Stimulated activated effector memory CD8-positive, alpha-beta T cell treated with anti-CD3 and anti-CD28 coated beads, Interleukin-12 subunit alpha, Interleukin-12 subunit beta, amount 100 ng/mL, for 72 hours (primary cell): Measurements from ENCODE around the gene STRN3.
"Not testable (repeated sequence)": the region's sequence is repeated elsewhere in the genome, so short reads cannot be mapped to it uniquely, and the experiment has no call there.

ENCODE experiments used
- ATAC-seq: fragments of 150-1000 bp; cut with Tn5 transposase; 2 replicates; pipeline ENCODE4 v1.10.0; 2021
- DNase-seq, 2 donors: peaks; one replicate each; pipeline ENCODE4 v3.0.0; 2021 to 2022; ENCODE audit warnings: low spot score in 2 of 2
- H3K27ac Mint-ChIP-seq: one replicate; pipeline ENCODE4 v1.8.0; 2022; ENCODE audit warnings: mild to moderate bottlenecking, mixed read lengths
- H3K36me3 Mint-ChIP-seq: one replicate; pipeline ENCODE4 v1.8.0; 2022; ENCODE audit warnings: mild to moderate bottlenecking, mixed read lengths
- H3K4me1 Mint-ChIP-seq: one replicate; pipeline ENCODE4 v1.8.0; 2022; ENCODE audit warnings: mixed read lengths
- H3K4me3 Mint-ChIP-seq: one replicate; pipeline ENCODE4 v1.8.0; 2022; ENCODE audit warnings: mild to moderate bottlenecking, mixed read lengths
- H3K9me3 Mint-ChIP-seq: one replicate; pipeline ENCODE4 v1.8.0; 2022; ENCODE audit warnings: mixed read lengths

STRN3 gene, protein sequence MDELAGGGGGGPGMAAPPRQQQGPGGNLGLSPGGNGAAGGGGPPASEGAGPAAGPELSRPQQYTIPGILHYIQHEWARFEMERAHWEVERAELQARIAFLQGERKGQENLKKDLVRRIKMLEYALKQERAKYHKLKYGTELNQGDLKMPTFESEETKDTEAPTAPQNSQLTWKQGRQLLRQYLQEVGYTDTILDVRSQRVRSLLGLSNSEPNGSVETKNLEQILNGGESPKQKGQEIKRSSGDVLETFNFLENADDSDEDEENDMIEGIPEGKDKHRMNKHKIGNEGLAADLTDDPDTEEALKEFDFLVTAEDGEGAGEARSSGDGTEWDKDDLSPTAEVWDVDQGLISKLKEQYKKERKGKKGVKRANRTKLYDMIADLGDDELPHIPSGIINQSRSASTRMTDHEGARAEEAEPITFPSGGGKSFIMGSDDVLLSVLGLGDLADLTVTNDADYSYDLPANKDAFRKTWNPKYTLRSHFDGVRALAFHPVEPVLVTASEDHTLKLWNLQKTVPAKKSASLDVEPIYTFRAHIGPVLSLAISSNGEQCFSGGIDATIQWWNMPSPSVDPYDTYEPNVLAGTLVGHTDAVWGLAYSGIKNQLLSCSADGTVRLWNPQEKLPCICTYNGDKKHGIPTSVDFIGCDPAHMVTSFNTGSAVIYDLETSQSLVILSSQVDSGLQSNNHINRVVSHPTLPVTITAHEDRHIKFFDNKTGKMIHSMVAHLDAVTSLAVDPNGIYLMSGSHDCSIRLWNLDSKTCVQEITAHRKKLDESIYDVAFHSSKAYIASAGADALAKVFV

DNA sequence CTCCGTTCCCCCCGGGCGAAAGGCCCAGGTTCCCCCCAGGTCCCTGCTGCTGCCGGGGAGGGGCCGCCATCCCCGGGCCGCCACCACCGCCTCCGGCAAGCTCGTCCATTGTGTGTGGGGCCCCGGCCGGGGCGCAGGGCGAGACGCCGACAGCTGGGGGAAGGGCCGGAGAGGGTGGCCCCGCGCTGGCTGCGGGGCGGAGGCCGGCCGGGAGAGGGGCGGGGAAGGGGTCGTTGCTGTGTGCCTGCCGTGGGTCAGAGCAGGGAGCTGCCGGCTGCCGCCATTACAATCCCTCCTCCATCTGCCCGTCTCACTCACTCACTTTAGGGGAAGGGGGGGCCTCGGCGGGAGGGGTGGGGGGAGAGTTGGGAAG is at the start of gene STRN3:
TSS of gene STRN3 (minus strand) at position 303 of the 373 bp plus-strand sequence. CDS start at position 109, 194 bp downstream.
- ATAC-seq (no peak), DNase-seq (no peak)
- Mint-ChIP-seq H3K27ac (peak within 1 kb of the TSS; percentile 98), H3K9me3 (no peaks in the 10 kb centered on the region), H3K4me3 (peak within 1 kb of the TSS; percentile 97), H3K36me3 (peaks cover 30% of the 10 kb centered on the region), H3K4me1 (peaks cover 54% of the 10 kb centered on the region)

DNA sequence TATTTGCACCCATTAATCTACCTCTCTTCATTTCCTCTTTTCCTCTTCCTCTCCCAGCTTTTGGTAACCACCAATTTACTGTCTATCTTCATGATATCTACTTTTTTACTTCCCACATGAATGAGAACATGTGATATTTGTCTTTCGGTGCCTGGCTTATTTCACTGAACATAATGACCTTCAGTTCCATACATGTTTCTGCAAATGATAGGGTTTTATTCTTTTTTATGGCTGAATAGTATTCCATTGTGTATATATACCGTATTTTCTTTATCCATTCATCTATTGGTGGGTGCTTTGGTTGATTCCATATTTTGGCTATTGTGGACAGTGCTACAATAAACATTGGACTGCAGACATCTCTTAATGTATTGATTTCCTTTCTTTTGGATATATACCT is 49.0 kb upstream of the STRN3 start:
- Mint-ChIP-seq H3K27ac (no peak overlapping the region), H3K4me3 (no peak overlapping the region), H3K4me1 (no peaks in the 10 kb centered on the region), H3K36me3 (peaks cover 9% of the 10 kb centered on the region), H3K9me3 (peaks cover 3% of the 10 kb centered on the region)
- DNase-seq (no peak), ATAC-seq (no peak)

DNA sequence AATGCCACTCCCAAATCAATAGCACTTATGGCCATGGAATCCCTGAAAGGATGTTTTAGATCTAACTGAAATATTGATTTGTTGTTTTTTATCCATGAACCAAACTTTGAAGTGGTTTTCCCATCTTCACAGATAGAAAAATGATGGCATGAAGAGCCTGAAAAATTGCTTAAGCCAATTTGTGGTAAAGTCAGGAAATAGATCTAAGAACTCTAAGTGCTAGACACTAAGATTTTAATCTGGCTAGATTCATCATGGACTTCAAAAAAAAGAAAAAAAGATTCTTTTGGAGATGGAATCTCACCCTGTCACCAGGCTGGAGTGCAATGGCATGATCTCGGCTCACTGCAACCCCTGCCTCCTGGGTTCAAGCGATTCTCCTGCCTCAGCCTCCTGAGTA is 45.0 kb upstream of the STRN3 start:
- H3K4me3 Mint-ChIP-seq = no peak overlapping the region
- DNase-seq = no peak
- H3K36me3 Mint-ChIP-seq = peaks cover 12% of the 10 kb centered on the region
- H3K9me3 Mint-ChIP-seq = peaks cover 3% of the 10 kb centered on the region
- no peak for ATAC-seq
- H3K4me1 Mint-ChIP-seq = no peaks in the 10 kb centered on the region
- H3K27ac Mint-ChIP-seq = no peak overlapping the region

DNA sequence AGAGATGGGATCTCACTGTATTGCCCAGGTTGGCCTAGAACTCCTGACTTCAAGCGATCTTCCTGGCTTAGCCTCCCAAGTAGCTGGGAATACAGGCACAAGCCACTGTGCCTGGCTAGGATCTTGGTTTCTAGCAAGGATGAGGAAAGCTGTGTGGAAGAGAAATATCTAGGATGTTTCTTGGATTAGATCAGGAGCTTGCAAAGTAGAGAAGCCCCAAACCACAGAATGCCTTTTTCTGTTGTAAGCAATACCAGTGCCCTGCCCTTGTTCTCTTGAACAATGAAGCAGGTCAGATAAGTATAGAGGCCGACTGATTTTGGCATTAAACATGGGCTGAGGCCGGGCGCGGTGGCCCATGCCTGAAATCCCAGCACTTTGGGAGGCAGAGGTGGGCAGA is 44.3 kb upstream of the STRN3 start:
- peaks cover 8% of the 10 kb centered on the region for H3K36me3 Mint-ChIP-seq
- H3K4me1 Mint-ChIP-seq = no peaks in the 10 kb centered on the region
- ATAC-seq (no peak), DNase-seq (no peak)
- H3K4me3 Mint-ChIP-seq = no peak overlapping the region
- H3K9me3 Mint-ChIP-seq = peaks cover 3% of the 10 kb centered on the region
- no peak overlapping the region for H3K27ac Mint-ChIP-seq

DNA sequence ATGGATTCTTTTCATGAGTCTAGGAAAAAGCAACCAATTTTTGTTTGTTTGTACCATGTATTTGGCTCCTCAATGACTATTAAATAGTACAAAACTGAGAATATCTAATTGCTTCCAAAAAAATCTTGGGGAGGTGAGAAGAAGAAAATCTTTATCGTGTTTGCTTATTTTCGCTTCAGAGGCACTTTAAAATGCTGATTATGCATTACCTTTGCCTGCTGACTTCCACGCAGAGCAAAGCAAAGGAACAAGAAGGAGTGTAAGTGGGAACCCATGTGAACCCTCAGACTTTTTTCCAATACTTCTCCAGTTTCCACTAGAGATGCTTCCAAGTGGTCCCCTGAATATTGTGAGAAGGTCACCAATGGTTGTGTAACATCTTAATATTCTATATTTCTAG is 43.2 kb upstream of the STRN3 start:
- DNase-seq (no peak), ATAC-seq (no peak)
- Mint-ChIP-seq H3K4me1 (no peaks in the 10 kb centered on the region), H3K27ac (no peak overlapping the region), H3K36me3 (peaks cover 8% of the 10 kb centered on the region), H3K9me3 (no peaks in the 10 kb centered on the region), H3K4me3 (no peak overlapping the region)

DNA sequence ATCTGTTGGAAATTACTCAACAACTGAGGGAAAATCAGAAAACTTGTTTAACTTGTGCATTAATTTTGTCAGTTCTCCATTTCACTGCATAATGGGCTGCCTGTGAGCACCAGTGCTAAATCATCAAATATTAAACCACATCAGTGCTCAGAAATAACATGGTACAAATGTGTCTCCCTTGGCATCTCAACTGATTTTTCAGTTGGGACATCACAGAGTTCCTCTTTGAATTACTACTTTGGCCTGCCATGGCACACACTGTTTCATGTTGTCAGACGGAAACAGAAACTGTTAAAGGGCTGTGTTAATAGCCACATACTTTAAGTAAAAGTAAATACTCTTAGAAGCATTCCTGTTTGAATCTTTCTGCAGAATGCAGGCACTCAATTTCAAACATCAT is 42.1 kb upstream of the STRN3 start:
- DNase-seq (no peak), ATAC-seq (no peak)
- H3K4me3 Mint-ChIP-seq = no peak overlapping the region
- H3K27ac Mint-ChIP-seq = no peak overlapping the region
- no peaks in the 10 kb centered on the region for H3K4me1 Mint-ChIP-seq
- H3K9me3 Mint-ChIP-seq = no peaks in the 10 kb centered on the region
- peaks cover 8% of the 10 kb centered on the region for H3K36me3 Mint-ChIP-seq

DNA sequence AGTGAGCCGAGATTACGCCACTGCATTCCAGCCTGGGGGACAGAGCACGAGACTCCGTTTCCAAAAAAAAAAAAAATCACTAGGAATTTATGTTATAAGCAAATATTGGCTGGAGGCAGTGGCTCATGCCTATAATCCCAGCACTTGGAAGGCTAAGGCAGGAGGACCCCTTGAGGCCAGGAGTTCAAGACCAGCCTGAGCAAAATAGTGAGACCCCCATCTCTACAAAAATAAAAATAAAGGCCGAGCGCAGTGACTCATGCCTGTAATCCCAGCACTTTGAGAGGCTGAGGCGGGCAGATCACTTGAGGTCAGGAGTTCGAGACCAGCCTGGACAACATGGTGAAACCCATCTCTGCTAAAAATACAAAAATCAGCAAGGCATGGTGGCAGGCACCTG is 36.7 kb upstream of the STRN3 start:
- H3K9me3 Mint-ChIP-seq, DNase-seq, H3K4me1 Mint-ChIP-seq, H3K36me3 Mint-ChIP-seq, H3K4me3 Mint-ChIP-seq, H3K27ac Mint-ChIP-seq, ATAC-seq: not testable (repeated sequence)

DNA sequence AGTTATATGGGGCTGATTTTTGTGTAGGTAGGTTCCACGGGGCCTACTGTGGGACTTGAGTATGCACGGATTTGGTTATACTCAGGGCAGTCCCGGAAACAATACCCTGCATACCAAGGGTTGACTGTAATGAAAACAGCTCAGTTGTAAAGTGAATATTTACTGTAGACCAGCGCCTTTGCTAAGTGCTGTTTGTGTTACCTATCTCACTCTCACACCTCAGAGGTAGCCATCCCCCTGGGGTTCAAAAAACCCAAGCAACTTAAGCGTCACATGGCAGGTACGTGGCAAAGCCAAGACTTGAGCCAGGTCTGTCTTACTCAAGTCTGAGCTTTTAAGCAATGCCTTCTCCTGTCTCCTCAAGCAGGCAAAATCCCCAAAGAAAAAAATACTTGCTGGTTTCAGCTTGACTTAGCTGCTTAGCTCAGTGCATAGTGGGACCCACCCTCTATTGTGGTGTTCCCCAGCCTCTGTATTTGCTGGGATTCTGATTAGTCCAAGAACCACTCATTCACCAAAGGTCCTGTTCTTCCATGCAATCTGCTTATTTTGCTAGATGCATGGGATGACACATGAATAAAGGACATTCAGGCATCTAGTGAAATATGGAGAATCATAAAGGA is 34.2 kb upstream of the STRN3 start:
- Mint-ChIP-seq H3K36me3 (no peaks in the 10 kb centered on the region), H3K4me3 (no peak overlapping the region), H3K9me3 (no peaks in the 10 kb centered on the region), H3K4me1 (no peaks in the 10 kb centered on the region), H3K27ac (no peak overlapping the region)
- DNase-seq (no peak), ATAC-seq (no peak)

DNA sequence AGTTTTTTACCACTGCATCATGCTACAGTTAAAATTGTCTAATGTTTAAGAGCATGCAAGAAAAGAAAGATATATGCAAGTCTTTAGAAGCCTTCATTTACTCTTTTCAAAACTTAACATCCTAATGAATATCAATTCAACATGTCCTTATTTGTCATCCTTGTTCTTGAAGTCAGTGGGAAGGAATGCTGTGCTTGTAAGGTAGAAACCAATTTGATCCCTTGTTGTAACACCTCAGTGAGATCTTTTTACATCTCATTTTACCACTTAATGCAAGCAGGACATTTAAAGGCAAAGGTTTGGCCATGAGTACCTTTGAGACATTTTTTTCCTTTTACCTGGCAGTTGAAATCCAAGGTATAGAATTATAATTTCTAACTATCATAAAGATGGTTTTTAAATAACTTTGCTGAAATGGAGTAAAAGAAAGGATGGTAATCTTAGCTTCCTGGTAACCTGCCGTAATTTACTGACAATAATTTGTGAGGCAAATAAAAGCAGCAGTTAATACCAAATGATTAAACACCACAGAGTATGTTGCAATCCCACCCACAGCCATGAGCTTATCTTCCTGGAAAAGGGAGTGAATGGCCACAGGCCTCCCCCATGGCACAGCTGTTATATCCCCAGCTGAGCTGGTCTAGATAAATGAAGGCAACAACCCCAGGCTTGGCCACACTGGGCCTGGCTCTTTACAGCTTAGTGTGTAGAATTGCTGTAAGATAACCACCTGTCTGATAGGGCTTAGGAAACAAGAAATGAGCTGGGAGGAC is 33.2 kb upstream of the STRN3 start:
- Mint-ChIP-seq H3K4me3 (no peak overlapping the region), H3K27ac (no peak overlapping the region), H3K36me3 (no peaks in the 10 kb centered on the region), H3K9me3 (no peaks in the 10 kb centered on the region), H3K4me1 (no peaks in the 10 kb centered on the region)
- no peak for DNase-seq
- no peak for ATAC-seq

DNA sequence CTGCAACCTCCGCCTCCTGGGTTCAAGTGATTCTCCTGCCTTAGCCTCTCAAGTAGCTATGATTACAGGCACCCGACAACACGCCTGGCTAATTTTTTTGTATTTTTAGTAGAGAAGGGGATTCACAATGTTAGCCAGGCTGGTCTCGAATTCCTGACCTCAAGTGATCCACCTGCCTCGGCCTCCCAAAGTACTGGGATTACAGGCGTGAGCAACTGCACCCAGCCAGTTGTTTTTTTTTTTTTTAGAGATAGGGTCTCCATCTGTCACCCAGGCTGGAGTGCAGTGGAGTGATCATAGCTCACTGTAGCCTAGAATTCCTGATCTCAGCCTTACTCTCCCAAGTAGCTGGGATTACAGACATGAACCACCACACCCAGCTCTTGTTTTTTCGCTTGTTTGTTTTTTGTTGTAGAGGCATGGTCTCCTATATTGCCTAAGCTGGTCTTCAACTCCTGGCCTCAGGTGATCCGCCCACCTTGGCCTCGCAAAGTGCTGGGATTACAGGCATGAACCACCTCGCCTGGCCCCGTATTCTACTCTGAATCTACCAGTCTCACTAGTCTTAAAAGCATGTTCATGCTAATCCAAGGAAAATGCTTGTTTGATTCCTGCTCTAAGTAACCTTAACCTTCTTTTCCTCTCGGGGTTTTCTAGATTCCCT is 31.7 kb upstream of the STRN3 start:
- Mint-ChIP-seq H3K4me1 (no peaks in the 10 kb centered on the region), H3K36me3 (no peaks in the 10 kb centered on the region), H3K9me3 (no peaks in the 10 kb centered on the region), H3K4me3 (no peak overlapping the region), H3K27ac (no peak overlapping the region)
- DNase-seq (no peak), ATAC-seq (no peak)

DNA sequence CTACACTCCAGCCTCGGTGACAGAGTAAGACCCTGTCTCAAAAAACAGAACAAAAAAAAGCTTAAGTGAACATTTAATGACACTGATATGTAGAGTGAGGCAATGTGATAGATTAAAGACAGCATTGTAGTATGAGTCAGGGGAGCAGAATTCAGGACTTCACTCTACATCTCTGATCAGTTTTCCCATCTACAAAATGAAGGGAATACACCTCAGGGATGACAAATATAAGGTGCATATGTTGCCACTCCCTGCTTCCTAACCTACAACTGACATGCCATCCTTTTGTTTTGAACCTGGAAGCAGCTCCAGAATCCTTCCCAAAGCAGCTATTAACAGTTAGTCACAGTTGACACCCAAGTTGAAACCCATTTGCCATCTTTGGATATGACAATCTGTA is 30.9 kb upstream of the STRN3 start:
- no peak for ATAC-seq
- H3K36me3 Mint-ChIP-seq = no peaks in the 10 kb centered on the region

DNA sequence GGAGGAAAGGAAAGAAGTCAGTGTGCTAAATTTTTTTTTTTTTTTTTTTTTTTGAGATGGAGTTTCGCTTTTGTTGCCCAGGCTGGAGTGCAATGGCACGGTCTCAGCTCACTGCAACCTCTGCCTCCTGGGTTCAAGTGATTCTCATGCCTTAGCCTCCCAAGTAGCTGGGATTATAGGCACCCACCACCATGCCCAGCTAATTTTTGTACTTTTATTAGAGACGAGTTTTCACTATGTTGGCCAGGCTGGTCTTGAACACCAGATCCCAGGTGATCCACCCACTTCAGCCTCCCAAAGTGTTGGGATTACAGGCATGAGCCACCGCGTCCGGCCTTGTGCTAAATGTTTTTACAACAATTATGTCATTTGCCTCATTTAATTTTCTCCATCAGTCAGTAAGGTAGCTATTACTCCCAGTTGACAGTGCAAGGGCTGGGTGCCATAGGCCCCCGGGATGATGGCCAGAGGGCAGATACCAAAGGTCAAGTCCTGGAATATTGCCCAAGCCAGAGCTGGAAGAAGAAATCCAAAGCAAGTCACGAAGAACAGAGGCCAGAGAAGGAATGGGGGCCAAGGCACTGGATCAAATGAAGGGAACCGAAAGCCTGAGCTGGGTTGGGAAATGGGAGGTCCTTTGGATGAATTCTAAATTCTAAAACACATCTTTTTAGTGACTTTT is 26.9 kb upstream of the STRN3 start:
- H3K4me3 Mint-ChIP-seq, H3K4me1 Mint-ChIP-seq, H3K27ac Mint-ChIP-seq, DNase-seq, H3K36me3 Mint-ChIP-seq, ATAC-seq, H3K9me3 Mint-ChIP-seq: not testable (repeated sequence)

More for the DNA sequence above, 30.9 kb upstream of the STRN3 start:
- no peaks in the 10 kb centered on the region for H3K9me3 Mint-ChIP-seq
- no peak overlapping the region for H3K4me3 Mint-ChIP-seq
- no peaks in the 10 kb centered on the region for H3K4me1 Mint-ChIP-seq
- H3K27ac Mint-ChIP-seq = no peak overlapping the region
- DNase-seq = no peak

DNA sequence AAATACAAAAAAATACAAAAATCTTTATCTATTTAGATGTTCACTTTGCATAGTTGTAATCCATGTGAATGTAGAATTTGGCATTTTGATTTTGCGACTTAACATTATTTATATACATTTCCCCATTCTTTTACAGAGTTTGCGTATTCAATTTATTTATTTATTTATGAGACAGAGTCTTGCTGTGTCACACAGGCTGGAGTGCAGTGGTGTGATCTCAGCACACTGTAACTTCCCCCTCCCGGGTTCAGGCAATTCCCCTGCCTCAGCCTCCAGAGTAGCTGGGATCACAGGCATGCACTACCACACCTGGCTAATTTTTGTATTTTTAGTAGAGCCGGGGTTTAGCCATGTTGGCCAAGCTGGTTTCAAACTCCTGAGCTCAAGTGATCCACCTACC is 25.3 kb upstream of the STRN3 start:
- Mint-ChIP-seq H3K4me3 (no peak overlapping the region), H3K36me3 (no peaks in the 10 kb centered on the region), H3K9me3 (no peaks in the 10 kb centered on the region), H3K4me1 (no peaks in the 10 kb centered on the region), H3K27ac (no peak overlapping the region)
- ATAC-seq (no peak), DNase-seq (no peak)

DNA sequence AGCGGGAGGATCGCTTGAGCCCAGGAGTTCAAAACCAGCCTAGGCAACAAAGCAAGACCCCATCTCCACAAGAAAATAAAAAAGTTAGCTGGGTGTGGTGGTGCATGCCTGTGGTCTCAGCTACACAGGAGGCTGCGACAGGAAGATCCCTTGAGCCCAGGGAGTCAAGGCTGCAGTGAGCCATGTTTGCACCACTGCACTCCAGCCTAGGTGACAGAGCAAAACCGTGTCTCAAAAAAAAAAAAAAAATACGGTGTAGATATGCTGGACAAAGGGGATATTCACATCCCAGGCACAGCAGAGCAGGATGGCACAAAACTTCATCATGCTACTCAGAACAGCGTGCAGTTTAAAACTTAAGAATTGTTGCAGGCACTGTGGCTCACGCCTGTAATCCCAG is 24.8 kb upstream of the STRN3 start:
- no peak overlapping the region for H3K27ac Mint-ChIP-seq
- no peak for ATAC-seq
- no peaks in the 10 kb centered on the region for H3K36me3 Mint-ChIP-seq
- no peaks in the 10 kb centered on the region for H3K4me1 Mint-ChIP-seq
- DNase-seq = no peak
- H3K4me3 Mint-ChIP-seq = no peak overlapping the region
- H3K9me3 Mint-ChIP-seq = no peaks in the 10 kb centered on the region
